H9 (cell line): ENCODE data around the gene NOVA1. TPM values are rescaled to one million over a fixed set of nuclear protein-coding genes. Genes with fewer than 3 reads are reported as not detected.

Source experiments
- DNase-seq: peaks from one replicate; pipeline ENCODE4 v3.0.0-alpha.2; 2017
- H2AFZ ChIP-seq: one replicate; pipeline ENCODE4 v1.6.1; 2013; ENCODE audit warnings: mild to moderate bottlenecking, low read length, control low read depth, moderate library complexity
- H2AK5ac ChIP-seq: 2 replicates; pipeline ENCODE4 v1.6.1; 2013; ENCODE audit warnings: low read length, control low read depth, mixed read lengths; ENCODE audit not compliant: insufficient read length
- H2BK120ac ChIP-seq: one replicate; pipeline ENCODE4 v1.6.1; 2013; ENCODE audit warnings: low read depth, mild to moderate bottlenecking, low read length, control low read depth, inconsistent platforms; ENCODE audit not compliant: poor library complexity, severe bottlenecking
- H2BK12ac ChIP-seq: 2 replicates; pipeline ENCODE4 v1.6.1; 2013; ENCODE audit warnings: low read length, control low read depth, mixed read lengths, low read depth; ENCODE audit not compliant: insufficient read length
- H2BK15ac ChIP-seq: 2 replicates; pipeline ENCODE4 v1.6.1; 2013; ENCODE audit warnings: low read depth, low read length, control low read depth
- H2BK20ac ChIP-seq: one replicate; pipeline ENCODE4 v1.6.1; 2013; ENCODE audit warnings: low read depth, mild to moderate bottlenecking, low read length, control low read depth, inconsistent platforms; ENCODE audit not compliant: poor library complexity, severe bottlenecking
- H2BK5ac ChIP-seq: 2 replicates; pipeline ENCODE4 v1.6.1; 2013; ENCODE audit warnings: low read length, control low read depth, mixed read lengths; ENCODE audit not compliant: insufficient read length
- H3K14ac ChIP-seq: 2 replicates; pipeline ENCODE4 v1.6.1; 2013; ENCODE audit warnings: low read length, control low read depth; ENCODE audit not compliant: insufficient read depth
- H3K18ac ChIP-seq: 2 replicates; pipeline ENCODE4 v1.6.1; 2013; ENCODE audit warnings: low read depth, mild to moderate bottlenecking, mixed read lengths, low read length, control low read depth; ENCODE audit not compliant: insufficient read length
- H3K23ac ChIP-seq: 2 replicates; pipeline ENCODE4 v1.6.1; 2013; ENCODE audit warnings: low read length, control low read depth, mixed read lengths, low read depth; ENCODE audit not compliant: insufficient read length
- H3K23me2 ChIP-seq: 2 replicates; pipeline ENCODE4 v1.6.1; 2013; ENCODE audit warnings: low read depth, mild to moderate bottlenecking, mixed read lengths, low read length, control low read depth; ENCODE audit not compliant: insufficient read length, poor library complexity, severe bottlenecking
- H3K27ac ChIP-seq: 2 replicates; pipeline ENCODE4 v1.5.1; 2013; ENCODE audit warnings: low read length, control low read depth, mixed read lengths, low read depth; ENCODE audit not compliant: insufficient read length
- H3K27me3 ChIP-seq: 2 replicates; pipeline ENCODE4 v1.6.1; 2013; ENCODE audit warnings: low read length, control low read depth, inconsistent platforms; ENCODE audit not compliant: insufficient read depth
- H3K4ac ChIP-seq: 2 replicates; pipeline ENCODE4 v1.6.1; 2013; ENCODE audit warnings: low read depth, mild to moderate bottlenecking, control low read depth, inconsistent platforms, low read length, moderate library complexity
- H3K4me1 ChIP-seq: 2 replicates; pipeline ENCODE4 v1.6.1; 2013; ENCODE audit warnings: low read length, control low read depth, inconsistent platforms; ENCODE audit not compliant: insufficient read depth
- H3K4me2 ChIP-seq: 2 replicates; pipeline ENCODE4 v1.6.1; 2013; ENCODE audit warnings: low read length, control low read depth, mixed read lengths; ENCODE audit not compliant: insufficient read length, insufficient read depth
- H3K56ac ChIP-seq: 2 replicates; pipeline ENCODE4 v1.6.1; 2013; ENCODE audit warnings: low read depth, mild to moderate bottlenecking, mixed read lengths, low read length, control low read depth; ENCODE audit not compliant: insufficient read length
- H3K79me1 ChIP-seq: 2 replicates; pipeline ENCODE4 v1.6.1; 2013; ENCODE audit warnings: low read depth, mild to moderate bottlenecking, moderate library complexity, low read length, control low read depth, inconsistent platforms; ENCODE audit not compliant: insufficient read depth, poor library complexity, severe bottlenecking
- H3K79me2 ChIP-seq: 2 replicates; pipeline ENCODE4 v1.6.1; 2013; ENCODE audit warnings: low read length, control low read depth, inconsistent platforms; ENCODE audit not compliant: insufficient read depth
- H3K9ac ChIP-seq: 2 replicates; pipeline ENCODE4 v1.6.1; 2013; ENCODE audit warnings: low read length, control low read depth, mixed read lengths; ENCODE audit not compliant: insufficient read length; ENCODE audit errors: extremely low read depth
- H3K9me3 ChIP-seq: one replicate; pipeline ENCODE4 v1.6.1; 2013; ENCODE audit warnings: low read depth, low read length, inconsistent platforms; ENCODE audit not compliant: control insufficient read depth
- H3T11ph ChIP-seq: one replicate; pipeline ENCODE4 v1.6.1; 2013; ENCODE audit warnings: mild to moderate bottlenecking, low read length, control low read depth, inconsistent platforms
- H4K20me1 ChIP-seq: one replicate; pipeline ENCODE4 v1.6.1; 2013; ENCODE audit not compliant: control insufficient read depth, insufficient read length, insufficient read depth
- H4K5ac ChIP-seq: 2 replicates; pipeline ENCODE4 v1.6.1; 2013; ENCODE audit warnings: low read depth, mild to moderate bottlenecking, mixed read lengths, low read length, control low read depth; ENCODE audit not compliant: insufficient read length
- H4K8ac ChIP-seq: replicated peaks from 2 replicates; pipeline ENCODE4 v1.6.1; 2013; ENCODE audit warnings: low read length, control low read depth, mixed read lengths, low read depth; ENCODE audit not compliant: insufficient read length
- H4K91ac ChIP-seq: 2 replicates; pipeline ENCODE4 v1.6.1; 2013; ENCODE audit warnings: low read depth, mild to moderate bottlenecking, moderate library complexity, mixed read lengths, low read length, control low read depth; ENCODE audit not compliant: insufficient read length
- H3K27ac Mint-ChIP-seq, 3 experiments: 2 replicates in 2 of 3; 3 replicates in 1 of 3; pipeline ENCODE4 v1.8.0; 2020 to 2021; ENCODE audit warnings: mixed read lengths in 3 of 3, mild to moderate bottlenecking in 1 of 3, moderate library complexity in 1 of 3
- H3K27me3 Mint-ChIP-seq: 2 replicates; pipeline ENCODE4 v1.8.0; 2021; ENCODE audit warnings: low read depth, mild to moderate bottlenecking, moderate library complexity, mixed read lengths
- H3K36me3 Mint-ChIP-seq, 3 experiments: 2 replicates in 2 of 3; 3 replicates in 1 of 3; pipeline ENCODE4 v1.8.0; 2020 to 2021; ENCODE audit warnings: low read depth in 3 of 3, mixed read lengths in 3 of 3; ENCODE audit not compliant: insufficient read depth in 1 of 3
- H3K4me1 Mint-ChIP-seq, 2 experiments: 2 replicates each; pipeline ENCODE4 v1.8.0; 2020; ENCODE audit warnings: mixed read lengths in 2 of 2
- H3K4me3 Mint-ChIP-seq, 2 experiments: 2 replicates in 1 of 2; 3 replicates in 1 of 2; pipeline ENCODE4 v1.8.0; 2020 to 2021; ENCODE audit warnings: mild to moderate bottlenecking in 2 of 2, mixed read lengths in 2 of 2, moderate library complexity in 1 of 2
- H3K9me3 Mint-ChIP-seq, 2 experiments: 2 replicates in 1 of 2; 3 replicates in 1 of 2; pipeline ENCODE4 v1.8.0; 2020; ENCODE audit warnings: mild to moderate bottlenecking in 2 of 2, mixed read lengths in 2 of 2, moderate library complexity in 1 of 2
- WGBS: extraction: QIAGEN DNeasy Blood & Tissue Kit; methylation state at CpG from one replicate; pipeline ENCODE4 v1.1.7; 2013; ENCODE audit warnings: missing lambda C conversion rate, low lambda C conversion rate, mixed read lengths; ENCODE audit not compliant: insufficient read length; ENCODE audit errors: extremely low coverage; 5-methylcytosine and 5-hydroxymethylcytosine counted together
- total RNA-seq: library from RNA; stranded (reverse); gene quantifications from 2 replicates; pipeline ENCODE4 v1.2.1, GENCODE V29; 2021
- TF ChIP-seq, protein P1 (sequence below): fragments of 200-600 bp; sonication (generic); conservative IDR thresholded peaks from 3 replicates; pipeline ENCODE4 v1.8.0; 2021; ENCODE audit warnings: antibody characterized with exemption, mild to moderate bottlenecking

NOVA1 gene
- total RNA-seq, 1 experiment from 2014 or later: 13.8 TPM

DNA sequence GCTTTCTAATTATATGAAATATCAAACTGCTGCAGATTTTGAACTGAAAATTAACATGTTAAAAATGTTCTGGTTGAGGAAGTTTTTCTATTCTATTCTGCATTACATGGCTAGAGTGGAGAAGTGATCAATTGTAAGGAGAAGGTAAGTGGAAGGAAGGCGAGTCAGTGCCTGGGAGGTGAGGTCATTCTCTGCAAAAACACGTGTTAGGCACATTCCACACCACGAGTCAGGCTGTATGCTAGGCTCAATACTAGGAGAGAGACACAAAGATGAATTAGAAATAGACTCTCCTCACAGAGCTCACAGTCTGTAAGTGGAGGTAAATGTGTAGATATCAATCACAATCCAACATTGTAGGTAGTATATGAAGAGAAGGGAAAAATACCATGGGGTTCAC, 194.1 kb downstream of the NOVA1 start:
- Histone ChIP-seq H3K9ac (no peak overlapping the region), H4K5ac (no peak overlapping the region), H2BK15ac (no peak overlapping the region), H2AFZ (no peak overlapping the region), H2BK12ac (no peak overlapping the region), H2AK5ac (no peak overlapping the region), H4K8ac (no peak overlapping the region), H3K23me2 (no peaks in the 10 kb centered on the region), H3K9me3 (no peaks in the 10 kb centered on the region), H3K23ac (no peak overlapping the region), H3K4ac (no peak overlapping the region), H3K4me2 (no peak overlapping the region), H4K20me1 (no peaks in the 10 kb centered on the region), H2BK20ac (no peak overlapping the region), H4K91ac (no peak overlapping the region), H3T11ph (no peak overlapping the region), H2BK5ac (no peak overlapping the region), H3K18ac (no peak overlapping the region), H3K4me1 (no peaks in the 10 kb centered on the region; the same call in 1 of the 2 replicates), H3K27ac (no peak overlapping the region), H2BK120ac (no peak overlapping the region), H3K14ac (no peak overlapping the region), H3K27me3 (no peaks in the 10 kb centered on the region), H3K79me1 (no peaks in the 10 kb centered on the region), H3K79me2 (no peaks in the 10 kb centered on the region), H3K56ac (no peak overlapping the region)
- Mint-ChIP-seq H3K27me3 (no peaks in the 10 kb centered on the region), H3K4me1 (peaks cover 12 to 14% of the 10 kb centered on the region in 2 experiments; a peak in 3 of 4 replicates), H3K36me3 (no peaks in the 10 kb centered on the region), H3K27ac (no peak overlapping the region), H3K9me3 (no peaks in the 10 kb centered on the region), H3K4me3 (no peak overlapping the region)
- TF ChIP-seq, protein P1, sequence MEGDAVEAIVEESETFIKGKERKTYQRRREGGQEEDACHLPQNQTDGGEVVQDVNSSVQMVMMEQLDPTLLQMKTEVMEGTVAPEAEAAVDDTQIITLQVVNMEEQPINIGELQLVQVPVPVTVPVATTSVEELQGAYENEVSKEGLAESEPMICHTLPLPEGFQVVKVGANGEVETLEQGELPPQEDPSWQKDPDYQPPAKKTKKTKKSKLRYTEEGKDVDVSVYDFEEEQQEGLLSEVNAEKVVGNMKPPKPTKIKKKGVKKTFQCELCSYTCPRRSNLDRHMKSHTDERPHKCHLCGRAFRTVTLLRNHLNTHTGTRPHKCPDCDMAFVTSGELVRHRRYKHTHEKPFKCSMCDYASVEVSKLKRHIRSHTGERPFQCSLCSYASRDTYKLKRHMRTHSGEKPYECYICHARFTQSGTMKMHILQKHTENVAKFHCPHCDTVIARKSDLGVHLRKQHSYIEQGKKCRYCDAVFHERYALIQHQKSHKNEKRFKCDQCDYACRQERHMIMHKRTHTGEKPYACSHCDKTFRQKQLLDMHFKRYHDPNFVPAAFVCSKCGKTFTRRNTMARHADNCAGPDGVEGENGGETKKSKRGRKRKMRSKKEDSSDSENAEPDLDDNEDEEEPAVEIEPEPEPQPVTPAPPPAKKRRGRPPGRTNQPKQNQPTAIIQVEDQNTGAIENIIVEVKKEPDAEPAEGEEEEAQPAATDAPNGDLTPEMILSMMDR: no peak
- no peak for DNase-seq
- no CpG with 5 or more reads among the region's 3 CpGs for WGBS
